DMS53 treated with DMSO at 0.1 percent for 48 hours (cell line): Measurements from ENCODE around the gene CCDC28A.
A peak's percentile ranks its signal among the peaks of the same experiment; 100 is the strongest.

Experiments
- DNase-seq: peaks from one replicate; lab custom pipeline; 2025; ENCODE audit not compliant: unreplicated experiment; lab: John Stamatoyannopoulos, UW

Gene CCDC28A

DNA sequence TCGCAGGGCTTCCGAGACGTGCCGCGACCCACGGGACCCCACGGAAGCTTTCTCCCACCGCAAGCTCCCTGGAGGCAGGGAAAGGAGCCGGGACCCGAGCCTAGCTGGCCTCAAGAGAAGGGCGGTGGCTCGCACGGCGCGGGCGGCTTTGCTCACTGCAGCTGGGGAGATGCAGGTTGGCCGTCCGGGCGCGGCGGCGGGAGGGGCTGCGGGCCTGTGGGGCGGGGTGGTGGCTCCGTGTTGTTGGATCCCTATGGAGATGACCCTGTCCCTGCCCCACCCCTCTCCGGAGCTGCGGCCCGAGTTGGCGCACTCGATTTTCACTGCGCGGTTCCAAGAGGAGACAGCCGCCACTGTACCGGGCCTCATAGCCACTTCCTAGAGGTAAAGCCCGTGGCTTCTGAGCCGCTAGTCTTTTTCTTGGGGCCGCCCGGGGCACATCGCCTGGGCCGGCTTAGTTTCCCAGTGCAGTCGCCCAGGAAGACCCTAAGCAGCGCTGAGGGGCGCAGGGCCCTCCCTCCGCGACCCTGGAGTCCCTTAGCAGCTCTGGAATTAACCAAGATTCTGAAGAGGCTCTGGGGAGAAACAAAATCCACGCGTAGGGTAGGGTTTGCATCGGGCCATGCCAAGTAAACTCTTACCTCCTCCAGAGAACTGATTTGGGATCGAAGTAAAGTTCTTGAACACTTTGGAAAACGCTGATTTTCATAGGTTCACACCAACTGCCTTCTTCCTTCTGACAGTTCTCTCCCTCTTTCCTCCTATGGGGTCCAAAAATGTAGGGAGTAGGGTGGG lies 22.4 kb downstream of the CCDC28A start, which contains the start of gene ECT2L:
ECT2L (plus strand) TSS at position 279 of the 795 bp plus-strand sequence. CDS start 17,188 bp downstream, outside the sequence.
- no peak for DNase-seq

DNA sequence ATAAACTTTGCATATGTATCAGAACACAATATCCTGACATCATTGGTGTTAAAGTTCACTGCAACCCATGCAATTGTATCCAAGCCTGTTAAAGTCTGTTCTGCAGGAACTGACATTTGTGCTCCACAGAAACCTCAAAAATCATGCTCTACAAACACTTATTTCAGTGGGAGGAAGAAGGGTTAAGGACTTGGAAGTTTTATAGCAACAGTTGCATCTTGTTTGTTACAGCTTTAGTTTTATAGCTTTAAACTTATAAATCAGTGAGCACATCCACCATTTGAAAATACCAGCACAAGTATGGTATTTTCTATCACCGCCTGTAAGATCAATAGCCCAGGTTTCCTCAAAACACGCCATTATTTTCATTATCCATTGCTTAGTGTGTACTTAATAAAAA lies 23.2 kb downstream of the CCDC28A start:
- no peak for DNase-seq

GRCh38 chr6:138797806-138798446 lies 24.4 kb downstream of the CCDC28A start:
- no peak for DNase-seq

DNA sequence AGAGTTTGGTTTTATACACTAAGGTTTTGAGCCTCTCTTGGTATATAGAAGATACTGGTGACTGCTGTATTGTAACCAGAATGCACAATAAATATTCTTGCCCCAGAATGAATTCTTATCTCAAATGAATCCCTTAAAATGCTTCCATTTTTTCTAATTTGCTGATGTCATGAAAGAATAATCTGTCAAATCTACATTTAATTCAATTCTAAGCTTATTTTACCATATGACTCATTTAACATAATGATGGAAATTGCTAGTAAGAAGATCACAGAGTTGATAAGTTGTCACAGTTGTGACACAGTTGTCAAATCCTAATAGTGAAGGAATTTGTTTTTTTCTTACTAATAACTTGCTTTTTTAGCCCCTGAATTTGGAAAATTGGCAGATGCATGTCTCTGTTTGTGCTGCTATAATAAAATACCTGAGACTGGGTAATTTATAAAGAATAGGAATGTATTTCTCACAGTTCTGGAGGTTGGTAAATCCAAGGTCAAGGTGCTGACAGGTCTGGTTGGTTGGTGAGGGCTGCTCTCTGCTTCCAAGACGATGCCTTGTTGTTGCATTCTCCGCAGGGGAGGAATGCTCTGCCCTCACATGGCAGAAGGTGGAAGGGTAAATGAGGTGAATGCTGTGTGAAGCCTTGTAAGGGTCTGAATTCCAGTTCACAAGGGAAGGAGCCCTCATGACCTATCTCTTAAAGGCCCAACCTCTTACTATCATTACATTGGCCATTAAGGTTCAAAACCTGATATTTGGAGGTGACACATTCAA lies 27.0 kb downstream of the CCDC28A start:
- no peak for DNase-seq

DNA sequence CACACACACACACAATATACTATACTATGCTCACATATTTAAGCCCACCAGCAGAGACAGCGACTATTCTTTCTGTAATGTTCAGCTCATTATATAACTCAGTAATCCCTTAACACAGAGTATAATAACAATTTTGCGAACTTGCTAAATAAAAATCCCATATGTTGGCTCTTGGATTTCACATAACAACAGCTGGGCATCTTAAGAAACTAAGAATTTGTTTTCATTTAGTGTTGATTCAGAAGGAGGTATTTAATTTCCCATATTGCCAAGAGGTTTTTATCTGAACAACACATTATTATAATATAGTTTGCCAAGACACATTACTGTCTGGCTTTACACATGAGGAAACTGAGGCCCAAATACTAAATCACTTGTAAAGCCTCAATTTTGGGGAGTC lies 29.8 kb downstream of the CCDC28A start:
- DNase-seq = no peak

DNA sequence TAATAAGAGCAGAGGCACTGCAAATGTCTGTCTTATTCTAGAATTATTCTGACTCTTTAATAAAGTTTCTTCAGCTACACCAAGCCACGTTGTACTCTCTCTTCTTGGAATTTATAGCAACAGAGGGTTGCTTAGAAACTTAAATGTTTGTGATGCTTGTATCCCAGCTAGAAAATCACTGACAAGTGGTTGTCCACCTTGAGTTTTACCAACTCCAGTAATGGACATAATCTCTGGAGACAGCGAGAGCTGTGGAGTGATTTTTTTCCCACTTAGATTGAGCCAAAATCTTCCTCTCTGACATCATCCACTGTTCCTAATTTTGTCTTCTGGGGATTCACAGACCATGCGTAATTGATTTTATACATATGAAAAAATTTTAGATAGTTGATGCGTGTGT lies 30.3 kb downstream of the CCDC28A start:
- DNase-seq = no peak

- no peak for DNase-seq
Observed at GRCh38 chr6:138805016-138805765, 31.6 kb downstream of the CCDC28A start.

GRCh38 chr6:138806889-138807288 lies 33.3 kb downstream of the CCDC28A start:
- DNase-seq = no peak

- no peak for DNase-seq
Observed at GRCh38 chr6:138809677-138810076, 36.1 kb downstream of the CCDC28A start.

DNA sequence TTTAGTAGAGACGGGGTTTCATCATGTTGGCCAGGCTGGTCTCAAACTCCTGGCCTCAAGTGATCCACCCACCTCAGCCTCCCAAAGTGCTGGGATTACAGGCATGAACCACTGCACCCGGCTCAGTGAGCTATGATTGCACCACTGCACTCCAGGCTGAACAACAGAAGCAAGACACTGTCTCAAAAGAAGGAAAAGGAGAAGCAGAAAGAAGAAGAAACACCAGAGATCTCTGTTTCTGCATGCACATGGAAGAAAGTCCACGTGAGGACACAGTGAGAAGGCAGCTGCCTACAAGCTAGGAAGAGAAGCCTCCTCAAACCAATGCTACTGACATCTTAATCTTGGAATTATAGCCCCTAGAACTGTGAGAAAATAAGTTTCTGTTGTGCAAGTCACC lies 38.3 kb downstream of the CCDC28A start:
- no peak for DNase-seq

DNA sequence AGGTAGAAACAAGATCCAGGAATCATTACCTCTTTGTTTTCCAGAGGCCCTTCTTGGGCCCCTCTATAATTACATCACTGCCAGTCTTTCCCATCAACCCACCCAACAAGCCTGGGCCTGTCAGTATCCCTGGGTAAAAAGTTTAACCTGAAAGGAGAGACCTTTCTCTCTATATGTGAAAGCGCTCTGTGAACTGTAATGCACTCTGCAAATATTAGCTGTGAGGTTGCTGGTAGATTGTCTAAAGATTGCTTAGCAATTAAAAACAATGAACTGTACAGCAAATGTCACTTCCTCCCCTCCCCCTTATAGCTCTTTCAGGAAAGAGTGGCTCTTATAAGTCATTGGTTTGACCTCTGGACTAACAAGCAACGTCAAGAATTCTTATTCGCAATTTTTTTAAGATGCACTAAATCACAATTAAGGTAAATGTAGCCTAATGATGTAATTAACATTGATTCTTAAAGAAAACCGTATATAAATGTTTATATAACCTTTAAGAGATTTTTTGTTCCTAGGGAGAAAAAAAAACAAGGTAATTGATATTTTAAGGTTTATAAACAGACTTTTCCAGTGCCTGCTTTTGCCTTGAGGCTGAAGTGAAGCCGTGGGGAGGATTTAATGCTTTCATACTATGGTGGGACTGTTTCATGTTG lies 40.7 kb downstream of the CCDC28A start:
- DNase-seq = no peak

DNA sequence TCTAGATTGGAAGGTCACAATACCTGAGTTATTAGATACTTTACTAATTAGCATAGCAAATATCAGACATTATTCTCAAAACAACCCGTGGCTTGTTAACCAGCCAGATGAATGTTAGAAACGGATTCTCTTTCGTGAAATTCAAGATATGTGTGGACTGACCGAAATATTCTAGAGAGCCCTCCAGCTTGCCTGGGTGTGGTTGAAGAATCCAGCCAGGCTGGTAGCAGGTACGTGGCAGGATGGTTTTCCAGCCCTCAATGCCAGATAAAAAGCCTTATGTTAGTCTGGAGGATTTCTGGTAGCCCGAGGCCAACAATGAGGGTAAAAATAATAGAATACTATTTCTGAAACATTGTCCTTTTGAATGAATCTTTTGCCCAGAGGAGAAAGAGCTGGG lies 41.7 kb downstream of the CCDC28A start:
- no peak for DNase-seq

- DNase-seq = peak; percentile 51
Observed at GRCh38 chr6:138815797-138816528, 42.4 kb downstream of the CCDC28A start.

GRCh38 chr6:138817799-138818198 lies 44.2 kb downstream of the CCDC28A start:
- peak; percentile 90 for DNase-seq

GRCh38 chr6:138818496-138819194 lies 45.1 kb downstream of the CCDC28A start:
- no peak for DNase-seq

GRCh38 chr6:138821519-138821918 lies 48.0 kb downstream of the CCDC28A start:
- peak; percentile 3 for DNase-seq

- DNase-seq = no peak
Observed at GRCh38 chr6:138824482-138825144, 51.0 kb downstream of the CCDC28A start.

- DNase-seq = no peak
Observed at GRCh38 chr6:138830248-138830647, 56.7 kb downstream of the CCDC28A start.

DNA sequence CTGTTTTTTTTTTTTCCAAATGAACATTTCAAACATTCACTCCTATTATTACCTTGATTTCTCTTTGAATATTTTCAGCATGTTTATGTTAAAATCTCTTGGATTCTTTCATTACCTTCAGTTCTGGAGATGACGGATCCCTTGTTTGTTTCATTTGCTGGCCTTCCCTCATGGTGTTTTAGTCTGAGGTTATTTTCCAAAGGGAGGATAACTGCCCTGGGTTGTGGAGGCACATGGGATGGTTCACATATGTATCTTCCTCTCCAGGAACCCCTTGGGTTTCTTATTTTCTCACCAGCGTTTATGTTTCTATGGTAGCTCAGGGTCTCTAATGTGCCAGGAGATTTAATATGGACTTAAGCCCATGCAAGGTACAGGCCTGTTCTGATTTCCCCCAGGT lies 58.6 kb downstream of the CCDC28A start:
- DNase-seq = no peak
